H1 (cell line): Measurements from ENCODE around the gene FRMPD2. TPM values are rescaled to one million over a fixed set of nuclear protein-coding genes. Genes with fewer than 3 reads are reported as not detected.

ENCODE experiments used
- GABPA ChIP-seq: IDR thresholded peaks from 2 replicates; pipeline ENCODE4 v1.6.1; 2011; ENCODE audit warnings: mild to moderate bottlenecking, low read length, moderate library complexity, borderline replicate concordance; ENCODE audit not compliant: insufficient read depth
- JUND ChIP-seq: IDR thresholded peaks from 2 replicates; pipeline ENCODE4 v1.6.1; 2011; ENCODE audit warnings: mild to moderate bottlenecking, improper control_type of control experiment, low read length
- KDM1A ChIP-seq: fragments of 200-600, 300-600 bp; sonication (generic); IDR thresholded peaks from 2 replicates; pipeline ENCODE4 v1.7.1; 2016; ENCODE audit warnings: mild to moderate bottlenecking, low read length, borderline replicate concordance
- POLR2A ChIP-seq, 2 experiments: IDR thresholded peaks; 1 replicate in 1 of 2; 2 replicates in 1 of 2; pipeline ENCODE4 v1.6.1; 2011; ENCODE audit warnings: low read depth in 2 of 2, low read length in 2 of 2, mild to moderate bottlenecking in 2 of 2; ENCODE audit errors: control extremely low read depth in 1 of 2
- RBBP5 ChIP-seq: IDR thresholded peaks from 2 replicates; pipeline ENCODE4 v1.7.1; 2012; ENCODE audit warnings: low read depth, mild to moderate bottlenecking, inconsistent platforms, low read length, moderate library complexity, borderline replicate concordance
- polyA plus RNA-seq, 7 experiments: library from polyadenylated mRNA; depleted of rRNA in 3 of 7; stranded (reverse) in 5 of 7; unstranded in 2 of 7; fragments of >200 nt in 5 of 7; fragments of 200-250 nt in 2 of 7; gene quantifications; 1 replicate in 5 of 7; 2 replicates in 1 of 7; 4 replicates in 1 of 7; pipeline versions ENCODE4 v1.2.1 to v1.2.3, GENCODE V29; 2011 to 2013; ENCODE audit warnings: missing spikeins in 2 of 7, mixed read lengths in 2 of 7
- total RNA-seq: library from RNA; stranded (reverse); fragmentation: NEBNext Ultra II Directional; extraction: Animal tissue kit (Norgen Biotek cat#: 25700); gene quantifications from 2 replicates; pipeline ENCODE4 v1.2.1, GENCODE V29; 2021
- TF ChIP-seq, protein P1 (sequence below): IDR thresholded peaks from 2 replicates; pipeline ENCODE4 v1.6.1; 2012; ENCODE audit warnings: low read length, inconsistent platforms

FRMPD2 gene
- total and polyA plus RNA-seq, 2 of the 8 experiments (the other 6 are each of a cell fraction or from before 2014, with no cell fraction given): 0.07 to 0.47 TPM

DNA sequence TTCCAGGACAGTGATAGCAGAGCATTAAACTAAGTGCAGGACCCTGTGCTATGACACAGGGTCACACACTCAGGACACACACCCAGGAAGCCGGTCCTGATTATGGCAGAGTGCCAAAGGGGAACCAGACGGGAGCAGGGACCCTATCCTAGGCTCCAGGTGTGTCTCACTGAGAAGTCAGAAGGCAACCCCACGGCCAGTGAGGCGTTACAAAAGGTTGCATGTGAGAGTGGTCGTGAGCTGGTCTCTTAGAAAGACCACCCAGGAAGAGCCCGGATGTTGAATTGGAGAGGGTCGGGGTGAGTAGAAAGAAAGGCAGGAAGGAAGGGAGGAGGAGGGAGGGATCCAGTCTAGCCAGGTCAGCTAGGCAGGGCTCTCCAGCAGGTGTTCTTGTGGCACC is 31.0 kb downstream of the FRMPD2 start (continued):
- TF ChIP-seq RBBP5: no peak
- TF ChIP-seq, protein P1, sequence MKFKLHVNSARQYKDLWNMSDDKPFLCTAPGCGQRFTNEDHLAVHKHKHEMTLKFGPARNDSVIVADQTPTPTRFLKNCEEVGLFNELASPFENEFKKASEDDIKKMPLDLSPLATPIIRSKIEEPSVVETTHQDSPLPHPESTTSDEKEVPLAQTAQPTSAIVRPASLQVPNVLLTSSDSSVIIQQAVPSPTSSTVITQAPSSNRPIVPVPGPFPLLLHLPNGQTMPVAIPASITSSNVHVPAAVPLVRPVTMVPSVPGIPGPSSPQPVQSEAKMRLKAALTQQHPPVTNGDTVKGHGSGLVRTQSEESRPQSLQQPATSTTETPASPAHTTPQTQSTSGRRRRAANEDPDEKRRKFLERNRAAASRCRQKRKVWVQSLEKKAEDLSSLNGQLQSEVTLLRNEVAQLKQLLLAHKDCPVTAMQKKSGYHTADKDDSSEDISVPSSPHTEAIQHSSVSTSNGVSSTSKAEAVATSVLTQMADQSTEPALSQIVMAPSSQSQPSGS: no peak
- TF ChIP-seq JUND: no peak
- no peak for TF ChIP-seq KDM1A
- TF ChIP-seq GABPA: no peak
- TF ChIP-seq POLR2A (IDR thresholded peaks at IDR 0.05; ENCODE audit: control extremely low read depth in 1 of 2, low read depth in 2 of 2, low read length in 2 of 2): no peak
